Kidney (tissue), 22 donors: ENCODE results near the gene ZNF189. TPM values are rescaled to one million over a fixed set of nuclear protein-coding genes. Genes with fewer than 3 reads are reported as not detected.
A peak's percentile ranks its signal among the peaks of the same experiment; 100 is the strongest.

Experiments used
- DNase-seq, 5 donors: peaks; one replicate each; pipeline ENCODE4 v3.0.0-alpha.2; 2013 to 2020
- FAIRE-seq: peaks from 2 replicates; lab custom pipeline; 2012; peaks lifted over from hg19 to GRCh38; lab: Jason Lieb, UNC
- H3K27ac ChIP-seq, 2 donors: one replicate each; pipeline ENCODE4 v1.7.0; 2013; ENCODE audit warnings: low read depth in 2 of 2, low read length in 2 of 2, inconsistent platforms in 1 of 2
- H3K27me3 ChIP-seq: one replicate; pipeline ENCODE4 v1.7.1; 2013; ENCODE audit warnings: low read length, inconsistent platforms; ENCODE audit not compliant: control insufficient read depth, insufficient read depth
- H3K36me3 ChIP-seq, 3 donors: one replicate each; pipeline versions ENCODE4 v1.7.0 to v1.7.1; 2013; ENCODE audit warnings: low read length in 3 of 3, control low read depth in 1 of 3, inconsistent platforms in 1 of 3; ENCODE audit not compliant: insufficient read depth in 3 of 3, control insufficient read depth in 2 of 3
- H3K4me1 ChIP-seq, 3 donors: one replicate each; pipeline versions ENCODE4 v1.7.0 to v1.7.1; 2013; ENCODE audit warnings: low read length in 3 of 3, inconsistent platforms in 1 of 3, low read depth in 1 of 3; ENCODE audit not compliant: control insufficient read depth in 2 of 3, insufficient read depth in 2 of 3
- H3K4me3 ChIP-seq, 3 donors: one replicate each; pipeline versions ENCODE4 v1.7.0 to v1.8.1; 2013; ENCODE audit warnings: low read length in 3 of 3, control low read depth in 1 of 3, inconsistent platforms in 1 of 3
- H3K9ac ChIP-seq, 3 donors: one replicate each; pipeline versions ENCODE4 v1.7.0 to v1.7.1; 2013; ENCODE audit warnings: low read length in 3 of 3, control low read depth in 1 of 3, inconsistent platforms in 1 of 3
- H3K9me3 ChIP-seq, 3 donors: one replicate each; pipeline versions ENCODE4 v1.7.0 to v1.7.1; 2013; ENCODE audit warnings: low read length in 3 of 3, control low read depth in 1 of 3, inconsistent platforms in 1 of 3; ENCODE audit not compliant: control insufficient read depth in 2 of 3, insufficient read depth in 1 of 3
- intact Hi-C: fragments of 100-400 bp; cut with DNase I; formaldehyde crosslinking; loops from one replicate; pipeline ENCODE4 v1.11.1; 2022
- long read RNA-seq, 10 donors: library from polyadenylated mRNA in 1 of 10; unstranded in 1 of 10; transcript quantifications; one replicate each; pipeline ENCODE4 v2.0.0 and lab custom pipeline, GENCODE V29; 2021 to 2026
- polyA plus RNA-seq: library from polyadenylated mRNA; stranded (reverse); fragments of 350-450 nt; fragmentation: Illumina TruSeq; extraction: RNeasy Lipid Tissue Mini Kit (QIAGEN cat#74804); gene quantifications from one replicate; pipeline ENCODE4 v1.2.3, GENCODE V29; 2014; ENCODE audit warnings: low read depth, low replicate concordance; ENCODE audit not compliant: insufficient read depth
- total RNA-seq: library from RNA; stranded (reverse); fragmentation: NEBNext Ultra II Directional; extraction: Animal tissue kit (Norgen Biotek cat#: 25700); gene quantifications from one replicate; pipeline ENCODE4 v1.2.1, GENCODE V29; 2021
- TF ChIP-seq, protein P1 (sequence below): IDR thresholded peaks from 3 replicates; pipeline ENCODE4 v1.5.1; 2012; ENCODE audit warnings: mild to moderate bottlenecking, moderate library complexity, borderline replicate concordance; ENCODE audit not compliant: insufficient read depth; ENCODE audit errors: extremely low read depth
- donor health status: control.
- donor health status: control.
- donor health status: control.
- donor health status: control.
- donor health status: control.
- donor health status: DM: yes; HTN: yes; CAD: no.
- donor health status: Normal renal cell carcinoma (clear cell type).

The ZNF189 gene
- total RNA-seq, result 22.9 TPM
- 13.1 TPM for polyA plus RNA-seq
- long read RNA-seq, donor 1, partial matches to known transcripts, result 0 of 3 reads
- long read RNA-seq, donor 1, other reads (novel, unspliced or antisense), result 0 of 3 reads
- long read RNA-seq, donor 2, partial matches to known transcripts, result 1,017 of 1,071 reads
- long read RNA-seq, donor 2, other reads (novel, unspliced or antisense), result 52 of 1,071 reads
- long read RNA-seq, donor 3, partial matches to known transcripts, result 0 of 5 reads
- long read RNA-seq, donor 3, other reads (novel, unspliced or antisense), result 0 of 5 reads
- long read RNA-seq, donor 4, partial matches to known transcripts, result 0 of 6 reads
- long read RNA-seq, donor 4, other reads (novel, unspliced or antisense), result 0 of 6 reads
- long read RNA-seq, donor 5, result 0 reads
- long read RNA-seq, donor 6, partial matches to known transcripts, result 1,000 of 1,360 reads
- long read RNA-seq, donor 6, other reads (novel, unspliced or antisense), result 355 of 1,360 reads
- long read RNA-seq, donor 7, partial matches to known transcripts, result 2 of 8 reads
- long read RNA-seq, donor 7, other reads (novel, unspliced or antisense), result 3 of 8 reads
- long read RNA-seq, donor 8, partial matches to known transcripts, result 0 of 2 reads
- long read RNA-seq, donor 8, other reads (novel, unspliced or antisense), result 0 of 2 reads
- long read RNA-seq, donor 9, partial matches to known transcripts, result 0 of 2 reads
- long read RNA-seq, donor 9, other reads (novel, unspliced or antisense), result 0 of 2 reads
- long read RNA-seq, donor 10, transcript ZNF189-203 (3 exons, 3,134 nt), result major isoform, 7 of 17 reads
- long read RNA-seq, donor 10, partial matches to known transcripts, result 7 of 17 reads
- long read RNA-seq, donor 10, other reads (novel, unspliced or antisense), result 0 of 17 reads

DNA sequence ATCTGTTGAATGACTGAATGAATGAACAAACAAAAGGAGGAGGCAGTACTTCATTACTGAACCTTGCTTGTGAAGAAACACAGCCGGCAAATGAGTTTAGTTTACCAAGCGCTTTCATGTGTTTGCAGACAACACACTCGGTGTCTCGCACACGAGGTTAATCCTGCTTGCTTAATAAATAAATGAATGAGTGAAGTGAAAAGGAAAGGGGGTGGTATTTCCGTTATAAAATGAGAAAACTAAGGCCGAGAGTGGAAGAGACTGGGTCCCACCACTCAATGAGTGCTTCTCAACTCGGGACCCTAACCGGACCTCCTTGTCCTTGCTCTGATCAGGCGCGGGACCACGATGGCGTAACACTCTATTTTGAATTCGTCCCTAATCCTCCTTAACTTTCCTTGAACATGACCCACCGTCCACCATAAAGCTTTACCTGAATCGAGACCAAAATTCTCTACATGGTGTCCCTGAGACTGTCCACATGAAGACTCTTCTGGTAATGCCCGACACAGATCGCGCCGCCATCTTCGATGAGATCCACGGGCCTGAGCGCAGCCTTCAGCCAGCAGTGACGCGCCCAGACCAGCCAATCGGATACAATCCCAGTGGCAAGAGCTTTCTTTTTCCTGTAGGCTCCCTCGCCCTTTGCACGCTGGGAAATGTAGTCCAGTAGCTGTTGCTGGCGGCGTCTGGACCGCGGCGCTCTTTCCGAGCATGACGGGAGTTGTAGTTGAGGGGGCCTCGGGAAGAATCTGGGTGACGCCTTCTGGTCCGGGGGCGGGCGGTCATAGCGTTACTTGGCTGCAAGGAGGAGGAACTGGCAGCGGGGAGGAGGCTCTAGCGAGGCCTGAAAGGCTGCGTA is at the start of gene ZNF189, which contains the start of gene MRPL50:
TSS of gene ZNF189 (plus strand) at position 784 of the 862 bp plus-strand sequence. CDS start 306 bp downstream, outside the sequence.
TSS of gene MRPL50 (minus strand) at position 551 of the 862 bp plus-strand sequence. CDS start at position 525, 26 bp downstream.
- Histone ChIP-seq H3K9ac (peak within 1 kb of the TSS; percentile 93 to 100 (median 97)), H3K4me1 (peaks cover 3 to 8% (median 8%) of the 10 kb centered on the region in 3 donors), H3K9me3 (peaks cover 0 to 5% (median 3%) of the 10 kb centered on the region in 3 donors), H3K27ac (peak within 1 kb of the TSS; percentile 84 to 88), H3K36me3 (peaks cover 13 to 25% (median 20%) of the 10 kb centered on the region in 3 donors), H3K27me3 (no peaks in the 10 kb centered on the region), H3K4me3 (peak within 1 kb of the TSS; percentile 96 to 99 (median 97))
- TF ChIP-seq, protein P1, sequence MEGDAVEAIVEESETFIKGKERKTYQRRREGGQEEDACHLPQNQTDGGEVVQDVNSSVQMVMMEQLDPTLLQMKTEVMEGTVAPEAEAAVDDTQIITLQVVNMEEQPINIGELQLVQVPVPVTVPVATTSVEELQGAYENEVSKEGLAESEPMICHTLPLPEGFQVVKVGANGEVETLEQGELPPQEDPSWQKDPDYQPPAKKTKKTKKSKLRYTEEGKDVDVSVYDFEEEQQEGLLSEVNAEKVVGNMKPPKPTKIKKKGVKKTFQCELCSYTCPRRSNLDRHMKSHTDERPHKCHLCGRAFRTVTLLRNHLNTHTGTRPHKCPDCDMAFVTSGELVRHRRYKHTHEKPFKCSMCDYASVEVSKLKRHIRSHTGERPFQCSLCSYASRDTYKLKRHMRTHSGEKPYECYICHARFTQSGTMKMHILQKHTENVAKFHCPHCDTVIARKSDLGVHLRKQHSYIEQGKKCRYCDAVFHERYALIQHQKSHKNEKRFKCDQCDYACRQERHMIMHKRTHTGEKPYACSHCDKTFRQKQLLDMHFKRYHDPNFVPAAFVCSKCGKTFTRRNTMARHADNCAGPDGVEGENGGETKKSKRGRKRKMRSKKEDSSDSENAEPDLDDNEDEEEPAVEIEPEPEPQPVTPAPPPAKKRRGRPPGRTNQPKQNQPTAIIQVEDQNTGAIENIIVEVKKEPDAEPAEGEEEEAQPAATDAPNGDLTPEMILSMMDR, result no peak
- intact Hi-C loops, result no loop called here
- FAIRE-seq (peak; percentile 96), DNase-seq (peak; percentile 98 to 100 (median 99))

DNA sequence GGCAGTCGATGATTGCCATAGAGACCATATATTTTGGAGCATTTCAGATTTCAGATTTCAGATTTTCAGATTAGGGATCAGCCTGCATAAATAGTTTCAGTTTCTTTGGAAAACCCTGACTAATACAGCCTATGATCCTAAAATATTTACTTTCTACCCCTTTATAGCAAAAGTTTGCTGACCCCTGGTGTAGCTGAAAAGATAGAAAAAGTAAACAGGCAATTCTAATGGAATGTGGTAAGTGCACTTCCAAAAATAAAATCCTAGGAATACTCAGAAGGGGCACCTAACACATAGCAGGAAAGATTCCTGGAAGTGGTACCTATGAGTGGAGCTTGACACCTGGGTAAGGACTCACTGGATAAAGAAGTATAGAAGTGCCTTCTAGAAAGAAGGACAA is 48.4 kb upstream of the ZNF189 start:
- FAIRE-seq, result no peak
- Histone ChIP-seq H3K9me3 (no peaks in the 10 kb centered on the region), H3K27ac (no peak overlapping the region), H3K4me1 (no peaks in the 10 kb centered on the region), H3K9ac (no peak overlapping the region), H3K36me3 (no peaks in the 10 kb centered on the region), H3K27me3 (no peaks in the 10 kb centered on the region), H3K4me3 (no peak overlapping the region)
- DNase-seq, result no peak
- TF ChIP-seq, protein P1, result no peak
- intact Hi-C loops, result no loop called here

DNA sequence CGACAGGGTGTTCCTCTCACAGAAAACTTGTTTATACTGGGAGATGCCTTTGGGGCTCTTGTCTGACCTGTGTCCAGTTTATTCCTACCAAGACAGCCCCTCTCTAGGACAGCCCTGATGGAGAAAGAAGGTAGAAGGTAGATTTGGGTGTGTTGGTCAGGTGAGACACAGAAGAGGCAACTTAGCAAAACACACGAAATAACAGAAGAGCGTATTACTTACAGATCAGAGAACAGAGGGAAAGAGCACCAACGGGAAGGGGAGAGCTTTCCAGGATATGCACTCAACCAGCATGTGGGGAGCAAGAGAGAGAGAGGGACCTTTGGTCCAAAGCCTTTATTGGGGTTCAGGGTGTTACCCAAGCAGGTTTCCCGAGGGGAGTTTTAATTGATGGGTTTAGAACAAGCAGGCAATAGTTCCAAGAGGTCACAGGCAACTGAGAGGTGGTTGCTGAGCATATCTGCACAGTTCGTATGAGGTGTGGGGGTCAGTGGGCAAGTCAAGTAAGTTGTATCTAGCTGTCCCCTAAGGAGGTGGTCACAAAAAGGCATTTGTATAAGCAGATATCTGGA is 45.7 kb upstream of the ZNF189 start:
- no peak overlapping the region for H3K4me3 ChIP-seq
- intact Hi-C loops, result no loop called here
- DNase-seq (no peak), FAIRE-seq (no peak)
- TF ChIP-seq, protein P1, result no peak
- no peaks in the 10 kb centered on the region for H3K9me3 ChIP-seq
- H3K27ac ChIP-seq, result no peak overlapping the region
- H3K36me3 ChIP-seq, result no peaks in the 10 kb centered on the region
- H3K27me3 ChIP-seq, result no peaks in the 10 kb centered on the region
- H3K4me1 ChIP-seq, result no peaks in the 10 kb centered on the region
- no peak overlapping the region for H3K9ac ChIP-seq
